ENCODE data around the gene TDRD10. TPM values are rescaled to one million over a fixed set of nuclear protein-coding genes. Genes with fewer than 3 reads are reported as not detected.

Gene TDRD10
- total RNA-seq, 2 donors from 2014 or later, result 0.52 to 2.6 TPM

GRCh38 chr1:154492115-154492514 lies 9.9 kb upstream of the TDRD10 start:
- Histone ChIP-seq H3K9me3 (no peaks in the 10 kb centered on the region), H3K27ac (peak overlapping the region in 2 of 4 donors; percentile 2 to 13), H3K27me3 (no peaks in the 10 kb centered on the region), H3K36me3 (replicated peaks in 1 of 2; ENCODE audit: insufficient read depth in 1 of 2, low read depth in 2 of 2) (no peaks in the 10 kb centered on the region), H3K4me1 (no peaks in the 10 kb centered on the region), H3K4me3 (no peak overlapping the region)
- no peak for TF ChIP-seq CTCF (IDR thresholded peaks at IDR 0.05)
- TF ChIP-seq POLR2A (IDR thresholded peaks at IDR 0.05), result no peak
- intact Hi-C loops (cut with DNase I), result no loop called here
- ATAC-seq, result no peak
- 65 to 81% methylated on average over 3 to 4 of the region's 4 CpGs for WGBS, 2 donors
- DNase-seq, result no peak

- no peak overlapping the region for H3K4me3 ChIP-seq
- H3K4me1 ChIP-seq, result no peaks in the 10 kb centered on the region
- H3K9me3 ChIP-seq, result no peaks in the 10 kb centered on the region
- peak; percentile 52 for ATAC-seq
- peak in 2 of 4 donors; percentile 13 to 44 for DNase-seq
- TF ChIP-seq CTCF (IDR thresholded peaks at IDR 0.05) (peak in 1 of 7 experiments; percentile 9), POLR2A (IDR thresholded peaks at IDR 0.05) (peak in 1 of 3 donors; percentile 11)
- no peaks in the 10 kb centered on the region for H3K27me3 ChIP-seq
- intact Hi-C loops (cut with DNase I), result no loop called here
- WGBS, 2 donors, result 46 to 51% methylated on average over 7 to 8 of the region's 8 CpGs
- H3K36me3 ChIP-seq (replicated peaks in 1 of 2; ENCODE audit: insufficient read depth in 1 of 2, low read depth in 2 of 2), result no peaks in the 10 kb centered on the region
- H3K27ac ChIP-seq, result no peak overlapping the region
These were observed 8.7 kb upstream of the TDRD10 start for GRCh38 chr1:154493276-154493675.

- no peak for DNase-seq
- H3K27me3 ChIP-seq, result peaks cover 0 to 5% of the 10 kb centered on the region in 2 donors
- TF ChIP-seq CTCF (IDR thresholded peaks at IDR 0.05), result no peak
- no peak for TF ChIP-seq POLR2A (IDR thresholded peaks at IDR 0.05)
- no peaks in the 10 kb centered on the region for H3K36me3 ChIP-seq (replicated peaks in 1 of 2; ENCODE audit: insufficient read depth in 1 of 2, low read depth in 2 of 2)
- H3K9me3 ChIP-seq, result no peaks in the 10 kb centered on the region
- intact Hi-C loops (cut with DNase I), result no loop called here
- H3K4me3 ChIP-seq, result no peak overlapping the region
- H3K4me1 ChIP-seq, result no peaks in the 10 kb centered on the region
- ATAC-seq, result no peak
- 71 to 72% methylated on average over 8 of the region's 8 CpGs for WGBS, 2 donors
- no peak overlapping the region for H3K27ac ChIP-seq
These were observed 6.3 kb upstream of the TDRD10 start for GRCh38 chr1:154495496-154496273.

GRCh38 chr1:154496383-154496782 lies 5.6 kb upstream of the TDRD10 start:
- no peaks in the 10 kb centered on the region for H3K9me3 ChIP-seq
- intact Hi-C loops (cut with DNase I), result no loop called here
- H3K27me3 ChIP-seq, result peaks cover 0 to 11% of the 10 kb centered on the region in 2 donors
- H3K4me1 ChIP-seq, result peaks cover 3% of the 10 kb centered on the region
- H3K4me3 ChIP-seq, result no peak overlapping the region
- H3K27ac ChIP-seq, result no peak overlapping the region
- no peak for DNase-seq
- no peak for TF ChIP-seq CTCF (IDR thresholded peaks at IDR 0.05)
- WGBS, 2 donors, result 76 to 83% methylated on average over 5 of the region's 5 CpGs
- no peaks in the 10 kb centered on the region for H3K36me3 ChIP-seq (replicated peaks in 1 of 2; ENCODE audit: insufficient read depth in 1 of 2, low read depth in 2 of 2)
- no peak for ATAC-seq

Data from body of pancreas (tissue), 4 donors.